NCI-H1436 (cell line): ENCODE results near the gene APEH.

Source experiments
- DNase-seq: peaks from one replicate; lab custom pipeline; 2025; lab: John Stamatoyannopoulos, UW

The APEH gene

DNA sequence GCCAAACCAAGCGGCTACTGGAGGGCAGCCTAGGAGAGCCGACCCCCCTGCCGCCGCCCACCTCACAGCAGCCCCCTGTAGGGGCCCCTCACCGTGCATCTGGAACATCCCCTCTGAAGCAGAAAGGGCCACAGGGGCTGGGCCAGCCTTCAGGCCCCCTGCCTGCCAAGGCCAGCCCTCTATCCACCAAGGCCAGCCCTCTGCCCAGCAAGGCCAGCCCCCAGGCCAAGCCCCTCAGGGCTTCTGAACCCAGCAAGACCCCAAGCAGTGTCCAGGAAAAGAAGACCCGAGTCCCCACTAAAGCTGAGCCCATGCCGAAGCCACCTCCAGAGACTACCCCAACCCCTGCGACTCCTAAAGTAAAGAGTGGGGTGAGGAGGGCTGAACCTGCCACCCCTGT lies 23.5 kb upstream of the APEH start:
- DNase-seq: no peak

- no peak for DNase-seq
These were observed 21.8 kb upstream of the APEH start for GRCh38 chr3:49652218-49652902.

- DNase-seq: no peak
These were observed 21.2 kb upstream of the APEH start for GRCh38 chr3:49652903-49653415.

DNA sequence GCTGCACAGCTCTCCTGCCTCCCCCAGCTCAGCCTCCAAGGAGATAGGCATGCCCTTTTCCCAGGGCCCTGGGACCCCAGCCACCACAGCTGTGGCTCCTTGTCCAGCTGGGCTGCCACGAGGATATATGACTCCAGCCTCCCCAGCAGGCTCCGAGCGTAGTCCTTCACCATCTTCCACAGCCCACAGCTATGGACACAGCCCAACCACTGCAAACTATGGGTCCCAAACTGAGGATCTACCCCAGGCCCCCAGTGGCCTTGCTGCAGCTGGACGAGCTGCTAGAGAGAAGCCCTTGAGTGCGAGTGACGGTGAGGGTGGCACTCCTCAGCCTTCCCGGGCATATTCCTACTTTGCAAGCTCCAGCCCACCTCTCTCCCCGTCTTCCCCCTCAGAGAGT lies 20.5 kb upstream of the APEH start:
- no peak for DNase-seq

GRCh38 chr3:49654176-49654825 lies 19.9 kb upstream of the APEH start:
- no peak for DNase-seq

GRCh38 chr3:49654955-49655556 lies 19.1 kb upstream of the APEH start:
- no peak for DNase-seq

DNA sequence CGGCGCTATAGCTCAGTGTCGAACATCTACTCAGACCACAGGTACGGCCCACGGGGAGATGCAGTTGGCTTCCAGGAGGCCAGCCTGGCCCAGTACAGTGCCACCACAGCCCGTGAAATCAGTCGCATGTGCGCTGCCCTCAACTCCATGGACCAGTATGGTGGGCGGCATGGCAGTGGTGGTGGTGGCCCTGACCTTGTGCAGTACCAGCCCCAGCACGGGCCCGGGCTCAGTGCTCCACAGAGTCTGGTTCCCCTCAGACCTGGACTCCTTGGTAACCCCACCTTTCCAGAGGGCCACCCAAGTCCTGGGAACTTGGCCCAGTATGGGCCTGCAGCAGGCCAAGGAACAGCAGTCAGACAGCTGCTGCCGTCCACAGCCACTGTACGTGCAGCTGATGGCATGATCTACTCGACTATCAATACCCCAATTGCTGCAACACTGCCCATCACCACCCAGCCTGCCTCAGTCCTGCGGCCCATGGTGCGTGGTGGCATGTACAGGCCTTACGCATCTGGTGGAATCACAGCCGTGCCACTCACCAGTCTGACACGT lies 18.3 kb upstream of the APEH start:
- DNase-seq: no peak

DNA sequence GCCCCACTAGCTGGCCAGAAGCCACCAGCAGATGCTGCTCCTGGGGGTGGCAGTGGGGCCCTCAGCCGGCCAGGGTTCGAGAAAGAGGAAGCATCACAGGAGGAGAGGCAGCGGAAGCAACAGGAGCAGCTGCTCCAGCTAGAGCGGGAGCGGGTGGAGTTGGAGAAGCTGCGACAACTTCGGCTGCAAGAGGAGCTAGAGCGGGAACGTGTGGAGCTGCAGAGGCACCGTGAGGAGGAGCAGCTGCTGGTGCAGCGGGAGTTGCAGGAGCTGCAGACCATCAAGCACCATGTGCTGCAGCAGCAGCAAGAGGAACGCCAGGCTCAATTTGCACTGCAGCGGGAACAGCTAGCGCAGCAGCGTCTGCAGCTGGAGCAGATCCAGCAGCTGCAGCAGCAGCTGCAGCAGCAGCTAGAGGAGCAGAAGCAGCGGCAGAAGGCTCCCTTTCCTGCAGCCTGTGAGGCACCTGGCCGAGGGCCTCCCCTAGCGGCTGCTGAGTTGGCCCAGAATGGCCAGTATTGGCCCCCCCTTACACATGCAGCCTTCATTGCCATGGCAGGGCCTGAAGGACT lies 17.5 kb upstream of the APEH start:
- DNase-seq: no peak

DNA sequence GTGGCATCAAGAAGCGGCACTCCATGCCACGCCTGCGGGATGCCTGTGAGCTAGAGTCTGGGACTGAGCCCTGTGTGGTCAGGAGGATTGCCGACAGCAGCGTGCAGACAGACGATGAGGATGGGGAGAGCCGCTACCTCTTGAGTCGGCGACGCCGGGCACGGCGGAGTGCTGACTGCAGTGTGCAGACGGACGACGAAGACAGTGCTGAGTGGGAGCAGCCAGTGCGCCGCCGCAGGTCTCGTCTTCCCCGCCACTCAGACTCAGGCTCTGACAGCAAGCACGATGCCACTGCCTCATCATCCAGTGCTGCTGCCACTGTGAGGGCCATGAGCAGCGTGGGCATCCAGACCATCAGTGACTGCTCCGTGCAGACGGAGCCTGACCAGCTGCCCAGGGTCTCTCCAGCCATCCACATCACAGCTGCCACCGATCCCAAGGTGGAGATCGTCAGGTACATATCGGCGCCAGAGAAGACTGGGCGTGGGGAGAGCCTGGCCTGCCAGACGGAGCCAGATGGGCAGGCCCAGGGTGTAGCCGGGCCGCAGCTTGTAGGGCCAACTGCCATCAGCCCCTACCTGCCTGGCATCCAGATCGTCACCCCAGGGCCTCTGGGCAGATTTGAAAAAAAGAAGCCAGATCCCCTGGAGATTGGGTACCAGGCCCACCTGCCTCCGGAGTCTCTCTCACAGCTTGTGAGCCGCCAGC lies 16.8 kb upstream of the APEH start:
- DNase-seq: no peak

GRCh38 chr3:49658711-49659110 lies 15.4 kb upstream of the APEH start:
- no peak for DNase-seq

DNA sequence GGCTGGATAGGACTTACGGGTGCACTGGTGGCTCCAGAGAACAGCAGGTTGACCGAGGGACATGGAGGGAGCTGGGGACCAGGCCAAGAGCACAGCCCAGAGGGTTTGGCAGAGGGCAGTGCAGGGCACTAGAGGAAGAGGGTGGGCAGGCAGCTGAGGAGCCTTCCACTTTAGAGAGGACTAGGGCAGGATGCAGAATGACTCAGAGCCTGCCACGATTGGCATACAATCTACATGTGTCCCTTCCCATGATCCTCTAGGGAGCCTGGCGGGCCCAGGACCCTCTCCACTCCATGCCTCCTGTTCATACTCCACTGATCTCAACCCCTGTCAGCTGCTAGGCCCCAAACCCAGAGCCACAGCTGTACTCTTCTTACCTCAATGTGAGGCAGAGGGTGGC lies 14.4 kb upstream of the APEH start:
- DNase-seq: no peak

GRCh38 chr3:49661281-49661680 lies 12.9 kb upstream of the APEH start:
- no peak for DNase-seq

- DNase-seq: no peak
These were observed 12.1 kb upstream of the APEH start for GRCh38 chr3:49662021-49662420.

- DNase-seq: no peak
These were observed 11.3 kb upstream of the APEH start for GRCh38 chr3:49662720-49663413.

GRCh38 chr3:49663831-49664230 lies 10.3 kb upstream of the APEH start:
- DNase-seq: no peak

DNA sequence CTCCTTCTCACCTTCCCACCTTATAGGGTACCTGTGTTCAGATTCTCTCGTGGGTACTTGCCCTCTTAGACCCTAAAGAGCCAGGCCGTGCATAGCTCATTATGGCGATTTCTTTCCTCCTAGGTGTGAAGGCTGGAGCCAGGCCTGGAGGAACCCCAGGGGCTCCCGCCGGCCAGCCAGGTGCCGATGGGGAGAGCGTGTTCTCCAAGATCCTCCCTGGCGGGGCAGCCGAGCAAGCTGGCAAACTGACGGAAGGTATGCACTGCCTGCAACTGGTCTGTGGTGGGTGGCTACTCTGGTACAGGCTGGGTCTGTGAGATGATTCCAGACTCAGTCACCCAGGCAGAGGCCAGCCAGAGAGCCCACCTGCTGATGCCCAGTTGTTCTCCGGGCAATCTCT lies 9.9 kb upstream of the APEH start:
- DNase-seq: no peak

DNA sequence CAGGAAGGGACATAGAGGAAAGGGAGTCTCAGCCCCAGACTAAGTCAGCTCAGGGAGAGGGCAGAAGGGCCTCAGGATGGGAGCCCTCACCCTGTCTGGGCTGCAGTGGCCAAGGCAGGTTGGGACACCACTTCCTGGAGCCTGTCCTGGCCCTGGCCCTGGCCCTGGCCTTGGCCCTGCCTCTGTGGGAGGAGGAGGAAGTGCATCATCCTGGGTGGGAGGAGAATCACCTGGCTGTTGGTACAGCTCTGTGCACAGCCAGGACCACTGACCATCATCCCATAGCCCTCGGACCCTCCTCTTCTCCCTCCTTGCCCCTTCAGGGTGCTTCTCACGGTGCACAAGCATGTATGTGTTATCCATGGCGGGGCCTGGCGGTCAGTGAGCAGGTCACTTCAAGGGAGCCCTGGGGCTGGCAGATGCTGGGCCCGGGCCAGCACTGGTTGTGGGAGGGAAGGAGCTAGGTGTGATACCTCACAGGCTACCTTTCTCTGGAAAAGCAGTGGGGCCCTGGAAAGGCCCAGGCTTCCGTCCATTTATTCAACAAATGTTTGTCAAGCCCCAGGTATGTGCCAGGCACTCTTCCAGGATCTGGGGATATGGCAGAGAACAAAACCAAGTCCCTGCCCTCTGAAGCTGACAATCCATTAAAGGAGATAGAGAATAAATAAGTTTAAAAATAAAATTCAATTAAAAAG lies 8.2 kb upstream of the APEH start:
- DNase-seq: no peak

- DNase-seq: no peak
These were observed 7.6 kb upstream of the APEH start for GRCh38 chr3:49666592-49666991.

GRCh38 chr3:49667701-49668413 lies 6.3 kb upstream of the APEH start:
- no peak for DNase-seq

DNA sequence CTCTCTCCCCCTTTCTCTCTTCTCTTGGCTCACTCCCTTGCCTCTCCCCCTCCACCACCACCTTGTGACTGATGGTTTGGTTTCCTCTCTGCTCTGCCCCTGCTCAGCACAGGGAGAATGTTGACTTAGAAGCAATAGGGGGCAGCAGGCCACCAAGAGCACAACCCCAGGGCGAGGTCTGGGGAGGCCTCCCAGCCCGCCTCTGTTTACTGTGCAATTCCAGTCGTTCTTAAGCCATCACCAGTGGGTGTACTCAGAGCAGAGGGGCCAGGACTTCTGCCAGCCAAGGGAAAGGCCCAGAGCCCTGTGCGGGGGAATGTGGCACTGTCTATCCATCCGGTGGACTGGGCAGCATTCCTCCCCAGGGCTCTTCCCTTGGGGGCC lies 5.7 kb upstream of the APEH start:
- DNase-seq: no peak
